HepG2 (cell line): ENCODE data around the gene HAUS7. TPM values are rescaled to one million over a fixed set of nuclear protein-coding genes. Genes with fewer than 3 reads are reported as not detected.

ENCODE experiments used
- ATAC-seq: fragments of 200-7000 bp; cut with Tn5 transposase; 3 replicates; pipeline ENCODE4 v1.9.1; 2020; ENCODE audit warnings: mild to moderate bottlenecking, moderate library complexity
- BruUV-seq: library from RNA; stranded (reverse); fragments of 400-500 nt; replicated peaks from 2 replicates; lab custom pipeline; 2021; lab: Mats Ljungman, UMichigan
- CTCF ChIA-PET: fragments of 300-600 bp; formaldehyde crosslinking; extraction: SDS; loops from one replicate; lab custom pipeline; 2021; ENCODE audit warnings: low total read pairs, inconsistent platforms, low intra/inter-chr PET ratio; lab: Yijun Ruan, JAX
- POLR2A ChIA-PET: fragments of 350-600 bp; sonication (Branson Sonifier 250); formaldehyde crosslinking; loops from one replicate; lab custom pipeline; 2020; ENCODE audit warnings: antibody characterized with exemption, inconsistent platforms; lab: Yijun Ruan, JAX
- DNase-seq: peaks from one replicate; pipeline ENCODE4 v3.0.0-alpha.2; 2015; ENCODE audit warnings: low spot score
- FAIRE-seq: peaks from 3 replicates; lab custom pipeline; 2011; peaks lifted over from hg19 to GRCh38; lab: Jason Lieb, UNC
- H2AFZ ChIP-seq: one replicate; pipeline ENCODE4 v1.6.1; 2011; ENCODE audit warnings: low read length, inconsistent platforms
- H3K27ac ChIP-seq: fragments of 300-600 bp; 3 replicates; pipeline ENCODE4 v1.8.0; 2011; ENCODE audit warnings: mixed run types, mild to moderate bottlenecking, mixed read lengths, low read length, inconsistent platforms; ENCODE audit not compliant: insufficient read depth; ENCODE audit errors: extremely low read length
- H3K27me3 ChIP-seq, 2 experiments: fragments of 200-600 bp in 1 of 2; 2 replicates in 1 of 2; 3 replicates in 1 of 2; pipeline versions ENCODE4 v1.6.0 to v1.8.0; 2011; ENCODE audit warnings: low read length in 2 of 2, mild to moderate bottlenecking in 2 of 2, moderate library complexity in 2 of 2, inconsistent platforms in 1 of 2; ENCODE audit not compliant: insufficient read depth in 2 of 2, control insufficient read depth in 1 of 2
- H3K36me3 ChIP-seq, 2 experiments: fragments of 200-600 bp in 1 of 2; replicated peaks in 1 of 2; 2 replicates in 1 of 2; 3 replicates in 1 of 2; pipeline versions ENCODE4 v1.5.1 to v1.8.0; 2011; ENCODE audit warnings: low read length in 2 of 2, inconsistent platforms in 1 of 2; ENCODE audit not compliant: insufficient read depth in 2 of 2, control insufficient read depth in 1 of 2
- H3K4me1 ChIP-seq: 2 replicates; pipeline ENCODE4 v1.5.1; 2012; ENCODE audit warnings: low read length, inconsistent platforms; ENCODE audit not compliant: insufficient read depth
- H3K4me2 ChIP-seq: 2 replicates; pipeline ENCODE4 v1.6.0; 2011; ENCODE audit warnings: low read depth, low read length, inconsistent platforms
- H3K4me3 ChIP-seq, 3 experiments: fragments of 200-600 bp in 1 of 3; sonication (generic), shearing (Covaris generic) in 1 of 3; replicated peaks in 1 of 3; 2 replicates each; pipeline ENCODE4 v1.5.1; 2011 to 2016; ENCODE audit warnings: low read length in 3 of 3, inconsistent platforms in 2 of 3, low read depth in 2 of 3, mild to moderate bottlenecking in 2 of 3, control low read depth in 1 of 3, mixed read lengths in 1 of 3; ENCODE audit not compliant: insufficient read depth in 1 of 3
- H3K79me2 ChIP-seq: one replicate; pipeline ENCODE4 v1.6.1; 2011; ENCODE audit warnings: low read length, inconsistent platforms; ENCODE audit not compliant: insufficient read depth
- H3K9ac ChIP-seq: 2 replicates; pipeline ENCODE4 v1.6.0; 2011; ENCODE audit warnings: mild to moderate bottlenecking, low read depth, low read length, inconsistent platforms; ENCODE audit not compliant: insufficient read depth
- H3K9me3 ChIP-seq: 2 replicates; pipeline ENCODE4 v1.5.1; 2012; ENCODE audit warnings: mild to moderate bottlenecking, low read length
- H4K20me1 ChIP-seq: 2 replicates; pipeline ENCODE4 v1.6.0; 2011; ENCODE audit warnings: inconsistent platforms, mild to moderate bottlenecking, low read length, moderate library complexity; ENCODE audit not compliant: insufficient read depth
- CTCF ChIP-seq: sonication (generic); formaldehyde crosslinking; IDR thresholded peaks from 2 replicates; pipeline ENCODE4 v1.5.0; 2020; ENCODE audit warnings: mild to moderate bottlenecking, missing genetic modification reagents, moderate library complexity
- GABPB1 ChIP-seq: IDR thresholded peaks from 2 replicates; pipeline ENCODE4 v1.6.1; 2016; ENCODE audit warnings: mild to moderate bottlenecking, missing genetic modification reagents, moderate library complexity, missing compliant biosample characterization
- MIXL1 ChIP-seq: IDR thresholded peaks from 2 replicates; pipeline ENCODE4 v1.6.1; 2016
- MLXIP ChIP-seq: sonication (generic); formaldehyde crosslinking; IDR thresholded peaks from 2 replicates; pipeline ENCODE4 v1.9.0; 2021; ENCODE audit warnings: missing genetic modification reagents, borderline replicate concordance
- SMC3 ChIP-seq: IDR thresholded peaks from 2 replicates; pipeline ENCODE4 v1.6.1; 2011; ENCODE audit warnings: low read length, improper control_type of control experiment
- STAG1 ChIP-seq: sonication (generic); formaldehyde crosslinking; IDR thresholded peaks from 2 replicates; pipeline ENCODE4 v1.4.0; 2020; ENCODE audit warnings: missing genetic modification reagents
- TCF7L2 ChIP-seq: IDR thresholded peaks from 2 replicates; pipeline ENCODE4 v1.6.1; 2011; ENCODE audit warnings: mild to moderate bottlenecking, low read depth, low read length, moderate library complexity
- WGBS: methylation state at CpG from one replicate; pipeline ENCODE4 v1.1.6; 2017; ENCODE audit warnings: low lambda C conversion rate; 5-methylcytosine and 5-hydroxymethylcytosine counted together
- in situ Hi-C: cut with HindIII; loops from 2 replicates; pipeline ENCODE4 v1.10.0; 2017; ENCODE audit warnings: low pct_unique_long_range_greater_than_20kb; ENCODE audit not compliant: extremely low pct_ligation_motif_present
- intact Hi-C: fragments of 100-400 bp; cut with micrococcal nuclease; formaldehyde crosslinking; loops from one replicate; pipeline ENCODE4 v1.10.0; 2022; ENCODE audit not compliant: unreplicated experiment
- polyA plus RNA-seq, 8 experiments: library from polyadenylated mRNA; depleted of rRNA in 3 of 8; stranded (reverse) in 7 of 8; unstranded in 1 of 8; fragments of >200 nt; fragmentation: Illumina TruSeq in 4 of 8; extraction: Trizol in 4 of 8; gene quantifications; 2 replicates each; pipeline versions ENCODE4 v1.2.1 to v1.2.3, GENCODE V29; 2011 to 2016; ENCODE audit warnings: low read depth in 4 of 8, missing spikeins in 1 of 8, mixed read lengths in 1 of 8; ENCODE audit not compliant: insufficient read depth in 1 of 8
- total RNA-seq, 5 experiments: library from RNA; depleted of rRNA; stranded (reverse); fragments of >200 nt; fragmentation: Illumina TruSeq; extraction: Trizol; gene quantifications; 2 replicates each; pipeline ENCODE4 v1.2.3, GENCODE V29; 2016; ENCODE audit warnings: low read depth in 1 of 5
- TF ChIP-seq, protein P1 (sequence below): IDR thresholded peaks from 2 replicates; pipeline ENCODE4 v1.6.1; 2012; ENCODE audit warnings: inconsistent platforms

The HAUS7 gene
- total and polyA plus RNA-seq, 2 of the 13 experiments (the other 11 are each of a cell fraction or from before 2014, with no cell fraction given): 10.9 to 42.4 TPM

DNA sequence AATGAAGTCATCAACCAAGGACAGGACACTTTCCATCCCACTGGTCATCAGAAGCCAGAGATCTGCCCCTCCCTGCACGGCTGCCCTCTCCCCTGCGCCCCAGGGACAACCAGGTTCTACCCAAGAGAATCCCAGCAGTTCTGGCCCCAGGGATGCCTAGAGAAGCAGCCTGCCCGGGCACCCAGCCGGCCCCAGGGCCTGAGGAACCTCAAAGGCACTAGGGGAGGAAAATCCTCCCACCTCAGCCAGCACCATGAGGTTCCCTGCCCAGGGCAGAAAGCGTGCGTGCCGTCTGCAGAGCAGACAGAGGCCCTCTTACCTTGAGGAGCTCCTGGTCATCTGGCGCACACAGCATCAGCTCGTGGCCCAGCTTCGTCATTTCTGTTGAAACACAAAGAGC, 8.1 kb downstream of the HAUS7 start (continued):
- TF ChIP-seq, protein P1, sequence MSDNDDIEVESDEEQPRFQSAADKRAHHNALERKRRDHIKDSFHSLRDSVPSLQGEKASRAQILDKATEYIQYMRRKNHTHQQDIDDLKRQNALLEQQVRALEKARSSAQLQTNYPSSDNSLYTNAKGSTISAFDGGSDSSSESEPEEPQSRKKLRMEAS: no peak
- TF ChIP-seq TCF7L2 (no peak), MLXIP (no peak), GABPB1 (CRISPR knock-in tag) (no peak)
- TF ChIP-seq, all 625 proteins: peak for 0

- in situ Hi-C loops: no loop called here
- H2AFZ ChIP-seq: no peak overlapping the region
- DNase-seq: peak; percentile 15
- H3K36me3 ChIP-seq: peaks cover 0 to 3% of the 10 kb centered on the region in 2 experiments; a peak in 2 of 5 replicates
- 65% methylated on average over 5 of the region's 7 CpGs for WGBS
- H4K20me1 ChIP-seq: no peaks in the 10 kb centered on the region
- ATAC-seq: peak; percentile 88
- no peaks in the 10 kb centered on the region for H3K4me1 ChIP-seq
- no peak overlapping the region for H3K27ac ChIP-seq
- H3K27me3 ChIP-seq: no peaks in the 10 kb centered on the region
- TF ChIP-seq CTCF (CRISPR knock-in tag): peak; percentile 78
- TF ChIP-seq STAG1 (CRISPR knock-in tag): peak; percentile 48
- no peak for TF ChIP-seq MIXL1 (CRISPR knock-in tag)
- peak; percentile 55 for TF ChIP-seq SMC3
- intact Hi-C loops: loop anchor here (1.0 kb wide), 1 partner anchor 46 kb away; no protein-coding TSS in a partner anchor
- ChIA-PET CTCF (interaction anchor here (0.7 to 2.0 kb wide), 4 partner anchors 10 to 47 kb away, joined by 3 to 20 read pairs (median 4); partner anchors contain the start of genes BGN and HAUS7), POLR2A (interaction anchor here (0.6 to 0.8 kb wide), 2 partner anchors 10 to 488 kb away, joined by 3 to 4 read pairs; partner anchors contain the start of gene HAUS7)
- no peaks in the 10 kb centered on the region for H3K79me2 ChIP-seq
- no peak overlapping the region for H3K9ac ChIP-seq
- peak; percentile 87 for FAIRE-seq
- no peak overlapping the region for H3K4me2 ChIP-seq
- H3K9me3 ChIP-seq: no peaks in the 10 kb centered on the region
- BruUV-seq: no TSS peak
- no peak overlapping the region for H3K4me3 ChIP-seq
These were observed 9.6 kb downstream of the HAUS7 start for GRCh38 chrX:153460826-153461225.
